GM18951 (cell line): ENCODE measurements around the gene KRTAP10-7.
"Not testable (repeated sequence)": the region's sequence is repeated elsewhere in the genome, so short reads cannot be mapped to it uniquely, and the experiment has no call there.

Source experiments
- POLR2A ChIP-seq: IDR thresholded peaks from 4 replicates; pipeline ENCODE4 v1.6.1; 2011; ENCODE audit warnings: mild to moderate bottlenecking; ENCODE audit not compliant: insufficient read length, insufficient read depth; ENCODE audit errors: extremely low read depth
- in situ Hi-C: fragments of 300-500 bp; cut with MboI; formaldehyde crosslinking; loops from one replicate; pipeline ENCODE4 v1.12.0; 2022; ENCODE audit warnings: low sequenced_read_pairs, mixed read lengths, inconsistent platforms; ENCODE audit not compliant: unreplicated experiment

The KRTAP10-7 gene

DNA sequence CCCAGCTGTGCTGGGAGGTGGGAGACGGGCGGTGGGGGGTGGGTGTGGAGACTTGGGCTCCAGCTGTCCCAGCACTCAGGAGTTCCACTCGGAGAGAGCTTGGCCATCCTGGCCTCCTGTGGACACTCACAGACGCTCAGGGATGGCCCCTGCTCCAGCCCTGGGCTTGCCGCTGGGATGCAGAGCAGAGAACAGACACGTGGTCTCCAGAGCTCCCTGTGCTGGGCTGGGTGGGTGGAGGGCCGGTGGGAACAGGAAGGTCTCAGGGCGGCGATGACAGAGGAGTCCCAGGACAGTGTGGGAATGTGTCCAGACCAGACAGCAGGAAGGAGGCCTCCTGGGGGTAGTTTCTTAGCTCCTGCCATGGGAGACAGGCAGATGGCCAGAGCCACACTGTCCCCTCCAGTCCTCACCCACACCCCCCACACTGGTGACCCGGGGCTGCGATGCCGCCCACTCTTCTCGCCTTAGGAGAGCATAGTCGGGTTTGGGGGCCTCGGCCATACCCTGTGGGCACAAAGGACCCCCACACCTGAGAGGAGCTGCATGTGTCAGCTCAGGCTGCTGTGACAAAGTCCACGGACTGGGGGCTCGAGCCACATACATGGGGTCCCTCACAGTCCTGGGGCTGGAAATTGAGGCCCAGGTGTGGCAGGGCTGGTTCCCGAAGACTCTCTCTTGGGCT lies 28.5 kb downstream of the KRTAP10-7 start:
- TF ChIP-seq POLR2A = no peak
- in situ Hi-C loops = no loop called here

DNA sequence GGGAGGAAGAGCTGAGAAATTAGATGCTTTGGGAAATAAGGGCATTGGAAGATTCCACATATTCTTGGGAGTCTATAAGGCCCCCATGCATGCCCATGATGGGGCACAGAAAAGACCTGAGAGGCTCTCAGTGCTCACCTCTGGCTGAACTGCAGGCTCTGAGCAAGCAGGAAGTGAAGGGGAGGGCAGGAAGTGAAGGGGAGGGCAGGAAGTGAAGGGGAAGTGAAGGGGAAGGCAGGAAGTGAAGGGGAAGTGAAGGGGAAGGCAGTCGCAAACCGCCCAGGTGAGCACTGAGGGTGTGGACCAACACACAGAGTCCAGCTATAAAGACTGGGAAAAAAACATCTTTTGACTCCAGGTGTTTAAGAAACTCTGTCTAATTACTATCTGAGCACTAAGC lies 30.0 kb downstream of the KRTAP10-7 start:
- in situ Hi-C loops = no loop called here
- no peak for TF ChIP-seq POLR2A

DNA sequence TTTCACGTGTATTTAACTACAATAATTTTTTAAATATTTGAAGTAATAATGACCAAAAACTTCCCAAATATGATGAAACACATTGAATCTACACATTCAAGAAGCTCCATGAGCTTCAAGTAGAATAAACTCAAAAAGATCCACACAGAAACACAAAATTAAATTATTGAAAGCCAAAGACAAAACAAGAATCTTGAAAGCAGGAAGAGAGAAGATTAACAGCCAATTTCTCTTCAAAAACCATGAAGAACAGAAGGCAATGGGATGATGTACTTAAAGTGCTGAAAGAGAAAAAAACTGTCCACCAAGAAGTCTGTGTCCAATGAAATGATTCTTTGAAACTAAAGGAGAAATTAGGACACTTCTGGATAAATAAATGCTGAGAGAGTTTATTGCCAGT lies 31.7 kb downstream of the KRTAP10-7 start:
- no peak for TF ChIP-seq POLR2A
- in situ Hi-C loops = no loop called here

DNA sequence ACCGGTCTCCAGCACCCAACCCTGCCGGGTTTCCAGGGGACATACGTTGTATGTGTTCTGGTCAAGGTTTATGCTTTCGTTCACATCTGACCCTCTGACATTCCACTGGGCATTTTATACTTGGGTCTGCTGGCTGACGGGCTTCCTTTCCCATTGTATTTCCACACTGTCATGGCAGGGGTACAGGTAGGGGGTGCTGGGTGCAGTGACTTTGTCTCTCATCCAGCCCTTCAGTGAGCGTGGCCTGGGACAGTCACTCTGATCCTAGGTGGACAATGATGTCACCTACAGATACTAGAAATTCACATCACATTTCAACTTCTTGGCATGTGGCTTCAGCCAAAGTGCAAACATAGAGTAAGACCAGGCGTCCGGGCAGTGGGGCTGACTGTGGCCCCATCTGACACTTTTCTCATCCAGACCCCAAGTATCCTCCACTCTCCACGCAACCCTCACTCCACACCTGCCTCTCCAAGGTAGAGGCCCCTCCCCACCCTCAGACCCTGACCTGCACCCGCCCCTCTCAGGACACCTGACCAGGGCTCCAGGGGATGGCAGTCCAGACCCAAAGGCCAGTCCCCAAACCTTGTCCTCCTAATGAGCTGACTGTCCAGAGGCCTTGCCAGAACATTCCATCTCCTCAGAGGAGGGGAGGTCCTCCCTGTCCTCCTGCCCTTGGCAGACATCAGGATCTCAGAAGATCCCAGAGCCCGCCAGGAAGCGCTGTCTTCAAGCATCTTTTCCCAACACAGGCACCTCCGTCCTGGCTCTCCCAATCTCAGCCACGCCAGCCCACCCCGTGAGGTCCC lies 36.0 kb downstream of the KRTAP10-7 start:
- in situ Hi-C loops = no loop called here
- TF ChIP-seq POLR2A = no peak

DNA sequence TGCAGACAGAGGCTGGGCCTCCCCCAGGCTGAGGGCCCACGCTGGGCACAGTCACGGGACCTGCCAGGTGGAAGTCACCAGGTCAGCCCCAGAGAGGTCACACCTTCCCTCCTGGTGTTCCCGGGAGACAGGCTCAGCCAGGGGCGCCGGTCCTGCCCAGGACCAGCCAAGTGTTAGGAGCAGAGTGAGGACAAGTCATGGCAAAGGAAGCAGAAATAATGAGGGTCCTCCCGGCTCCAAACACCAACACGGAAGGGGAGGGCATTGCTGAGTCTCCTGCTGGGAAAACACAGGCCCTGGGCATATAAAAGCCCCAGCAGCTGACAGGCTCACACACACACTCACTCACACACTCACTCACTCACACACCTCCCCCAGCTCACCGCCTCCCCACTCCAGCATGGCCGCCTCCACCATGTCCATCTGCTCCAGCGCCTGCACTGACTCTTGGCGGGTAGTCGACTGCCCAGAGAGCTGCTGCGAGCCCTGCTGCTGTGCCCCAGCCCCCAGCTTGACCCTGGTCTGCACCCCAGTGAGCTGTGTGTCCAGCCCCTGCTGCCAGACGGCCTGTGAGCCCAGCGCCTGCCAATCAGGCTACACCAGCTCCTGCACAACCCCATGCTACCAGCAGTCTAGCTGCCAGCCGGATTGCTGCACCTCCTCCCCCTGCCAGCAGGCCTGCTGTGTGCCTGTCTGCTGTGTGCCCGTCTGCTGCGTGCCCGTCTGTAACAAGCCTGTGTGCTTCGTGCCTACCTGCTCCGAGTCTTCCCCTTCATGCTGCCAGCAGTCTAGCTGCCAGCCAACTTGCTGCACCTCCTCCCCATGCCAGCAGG lies 36.8 kb downstream of the KRTAP10-7 start, which contains the start of gene KRTAP10-10:
Gene KRTAP10-10, plus strand, starts transcription at position 339 of the 833 bp plus-strand sequence. Its CDS starts 62 bp downstream, at position 401.
- no peak for TF ChIP-seq POLR2A
- in situ Hi-C loops = no loop called here

DNA sequence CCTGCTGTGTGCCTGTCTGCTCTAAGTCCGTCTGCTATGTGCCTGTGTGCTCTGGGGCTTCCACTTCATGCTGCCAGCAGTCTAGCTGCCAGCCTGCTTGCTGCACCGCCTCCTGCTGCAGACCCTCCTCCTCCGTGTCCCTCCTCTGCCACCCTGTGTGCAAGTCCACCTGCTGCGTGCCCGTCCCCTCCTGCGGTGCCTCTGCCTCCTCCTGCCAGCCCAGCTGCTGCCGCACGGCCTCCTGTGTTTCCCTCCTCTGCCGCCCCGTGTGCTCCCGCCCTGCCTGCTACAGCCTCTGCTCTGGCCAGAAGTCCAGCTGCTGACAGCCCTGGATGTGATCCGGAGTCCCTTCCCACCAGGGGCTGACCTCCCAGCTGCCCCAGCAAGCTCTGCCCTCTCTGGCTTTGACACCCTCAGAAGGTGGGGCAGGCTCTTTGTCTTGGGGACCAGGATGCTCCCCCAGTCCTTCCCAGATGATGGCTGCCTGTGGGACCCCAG lies 37.5 kb downstream of the KRTAP10-7 start:
- in situ Hi-C loops = not testable (repeated sequence)

DNA sequence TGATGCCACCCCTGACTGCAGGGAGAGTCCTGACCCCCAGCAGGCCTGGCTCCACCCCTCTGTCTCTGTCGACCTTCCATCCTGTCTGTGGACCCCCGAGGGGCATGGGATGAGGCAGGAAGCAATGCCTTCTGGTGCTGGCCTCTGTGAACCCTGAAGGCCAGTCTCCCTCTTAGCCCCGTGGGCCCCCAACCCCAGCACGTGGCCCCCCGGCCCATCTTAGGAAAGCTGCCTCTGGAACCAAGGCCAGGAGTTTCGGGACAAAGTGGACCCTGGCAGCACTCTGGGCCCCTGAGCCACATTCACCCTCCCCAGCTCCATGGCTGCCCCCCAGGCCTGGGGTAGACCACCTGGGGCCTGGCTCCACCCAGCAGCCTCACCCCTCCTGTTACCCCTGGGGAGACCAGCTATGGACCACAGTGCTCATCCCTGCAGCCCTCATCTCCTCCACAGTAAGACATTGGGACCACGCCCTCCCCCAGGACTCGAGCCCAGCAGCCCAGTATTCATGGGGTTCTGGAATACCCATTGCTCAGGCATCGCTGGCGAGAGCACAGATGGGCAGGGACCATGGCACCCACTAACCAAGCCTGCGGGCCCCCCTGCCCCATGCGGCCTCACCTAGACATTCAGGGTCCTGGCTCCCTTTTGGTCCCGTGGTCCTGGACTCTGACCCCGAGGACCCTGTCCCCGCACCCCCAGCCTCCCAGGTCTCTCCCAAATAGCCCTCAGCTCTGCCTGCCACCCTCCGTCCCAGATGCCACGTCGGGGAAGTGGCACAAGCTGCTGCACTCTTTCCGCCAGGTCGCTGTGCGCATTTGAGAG lies 38.3 kb downstream of the KRTAP10-7 start:
- in situ Hi-C loops = not testable (repeated sequence)

DNA sequence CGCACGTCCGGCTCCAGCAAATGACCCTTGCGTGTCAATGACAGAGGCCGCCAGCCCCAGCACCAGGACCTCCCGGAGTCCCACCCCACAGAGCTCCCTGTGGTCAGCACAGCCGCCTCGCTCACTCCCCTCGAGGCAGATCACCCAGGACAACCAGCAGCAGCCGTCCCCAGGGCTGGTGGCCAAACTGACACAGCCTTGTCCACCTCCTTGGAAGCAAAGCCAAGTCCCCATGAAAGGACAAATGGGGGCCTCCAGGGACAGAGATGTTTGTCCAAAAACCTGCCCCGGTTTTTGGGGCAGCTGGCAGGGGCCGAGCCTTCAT lies 38.9 kb downstream of the KRTAP10-7 start:
- in situ Hi-C loops = no loop called here
- TF ChIP-seq POLR2A = no peak

DNA sequence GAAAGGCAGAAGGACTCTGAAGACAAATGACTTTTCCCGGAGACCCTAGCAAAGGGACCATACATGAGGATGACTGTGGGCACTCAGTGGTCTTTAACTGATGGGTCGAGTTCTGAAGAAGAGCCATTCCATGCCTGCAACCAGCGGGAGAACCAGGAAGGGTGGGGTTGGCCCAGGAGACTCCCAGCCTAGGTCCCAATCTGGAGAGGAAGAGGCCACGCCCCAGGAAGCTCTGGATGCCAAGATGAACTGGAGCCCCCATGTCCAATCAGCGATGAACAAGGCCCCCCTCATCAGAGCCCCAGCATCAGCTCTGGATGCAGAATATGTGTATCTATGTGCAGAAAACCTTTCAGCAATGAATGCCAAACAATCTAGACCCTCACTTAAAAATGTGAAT lies 40.4 kb downstream of the KRTAP10-7 start:
- in situ Hi-C loops = no loop called here
- no peak for TF ChIP-seq POLR2A

DNA sequence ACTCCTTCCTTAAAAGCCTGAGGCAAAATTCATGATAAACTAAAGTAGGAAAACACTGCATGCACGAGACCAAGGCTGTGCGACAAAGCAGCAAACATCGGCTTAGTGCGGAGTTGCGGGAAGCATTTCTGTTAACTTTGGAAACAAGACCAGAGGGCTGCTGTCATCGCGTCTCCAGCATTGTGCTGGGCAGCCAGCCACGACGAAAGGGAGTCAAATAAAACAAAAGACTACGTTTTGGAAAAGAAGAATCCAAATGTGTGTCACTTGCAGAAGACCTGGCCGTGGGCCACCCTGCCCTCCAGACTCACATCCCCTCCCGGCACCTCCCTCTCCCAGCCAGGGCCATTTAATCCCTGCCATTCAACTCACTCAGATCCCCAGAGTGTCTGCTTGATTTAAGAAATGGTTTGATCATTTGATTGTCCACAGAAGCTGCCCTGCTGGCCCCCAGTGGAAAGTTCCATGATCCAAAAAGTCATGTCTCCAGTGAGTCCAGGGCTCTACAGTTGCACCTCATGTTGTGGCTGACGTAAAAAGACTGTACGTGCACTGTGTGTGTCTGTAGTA lies 43.4 kb downstream of the KRTAP10-7 start:
- no peak for TF ChIP-seq POLR2A
- in situ Hi-C loops = no loop called here

DNA sequence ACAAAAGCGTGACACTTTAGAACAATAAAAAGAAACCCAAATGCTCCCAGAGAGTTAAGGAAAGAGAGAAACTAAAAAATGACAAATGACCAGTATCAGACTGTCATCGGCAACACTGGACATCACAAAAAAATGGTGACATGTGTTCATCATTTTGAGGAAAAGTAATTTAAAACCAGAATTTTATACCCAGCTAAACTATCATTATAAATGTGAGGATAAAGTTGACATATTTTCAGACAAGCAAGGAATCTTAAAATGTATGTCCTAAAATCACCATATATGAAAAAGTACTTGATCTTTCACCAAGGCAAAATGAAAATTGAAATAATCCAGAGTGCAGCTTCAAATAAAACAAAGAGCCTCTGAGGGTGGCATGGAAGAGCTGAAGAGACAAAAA lies 44.5 kb downstream of the KRTAP10-7 start:
- in situ Hi-C loops = no loop called here
- no peak for TF ChIP-seq POLR2A

DNA sequence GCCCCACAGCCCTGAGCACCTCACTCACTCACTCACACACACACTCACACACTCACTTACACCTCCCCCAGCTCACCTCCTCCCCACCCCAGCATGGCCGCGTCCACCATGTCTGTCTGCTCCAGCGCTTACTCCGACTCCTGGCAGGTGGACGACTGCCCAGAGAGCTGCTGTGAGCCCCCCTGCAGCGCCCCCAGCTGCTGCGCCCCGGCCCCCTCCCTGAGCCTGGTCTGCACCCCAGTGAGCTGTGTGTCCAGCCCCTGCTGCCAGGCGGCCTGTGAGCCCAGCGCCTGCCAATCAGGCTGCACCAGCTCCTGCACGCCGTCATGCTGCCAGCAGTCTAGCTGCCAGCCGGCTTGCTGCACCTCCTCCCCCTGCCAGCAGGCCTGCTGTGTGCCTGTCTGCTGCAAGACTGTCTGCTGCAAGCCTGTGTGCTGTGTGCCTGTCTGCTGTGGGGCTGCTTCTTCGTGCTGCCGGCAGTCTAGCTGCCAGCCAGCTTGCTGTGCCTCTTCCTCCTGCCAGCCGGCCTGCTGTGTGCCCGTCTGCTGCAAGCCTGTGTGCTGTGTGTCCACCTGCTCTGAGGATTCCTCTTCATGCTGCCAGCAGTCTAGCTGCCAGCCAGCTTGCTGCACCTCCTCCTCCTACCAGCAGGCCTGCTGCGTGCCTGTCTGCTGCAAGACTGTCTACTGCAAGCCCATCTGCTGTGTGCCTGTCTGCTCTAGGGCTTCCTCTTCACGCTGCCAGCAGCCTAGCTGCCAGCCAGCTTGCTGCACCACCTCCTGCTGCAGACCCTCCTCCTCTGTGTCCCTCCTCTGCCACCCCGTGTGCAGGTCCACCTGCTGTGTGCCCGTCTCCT lies 46.2 kb downstream of the KRTAP10-7 start, which contains the start of gene KRTAP10-11:
Gene KRTAP10-11, plus strand, starts transcription at position 49 of the 856 bp plus-strand sequence. Its CDS starts 45 bp downstream, at position 94.
- in situ Hi-C loops = not testable (repeated sequence)
